ENCODE data around the gene PHACTR1. TPM values are rescaled to one million over a fixed set of nuclear protein-coding genes. Genes with fewer than 3 reads are reported as not detected.

PHACTR1 gene
- total RNA-seq, 4 donors from 2014 or later = 1.2 to 3.2 (median 1.6) TPM; not detected in 1

DNA sequence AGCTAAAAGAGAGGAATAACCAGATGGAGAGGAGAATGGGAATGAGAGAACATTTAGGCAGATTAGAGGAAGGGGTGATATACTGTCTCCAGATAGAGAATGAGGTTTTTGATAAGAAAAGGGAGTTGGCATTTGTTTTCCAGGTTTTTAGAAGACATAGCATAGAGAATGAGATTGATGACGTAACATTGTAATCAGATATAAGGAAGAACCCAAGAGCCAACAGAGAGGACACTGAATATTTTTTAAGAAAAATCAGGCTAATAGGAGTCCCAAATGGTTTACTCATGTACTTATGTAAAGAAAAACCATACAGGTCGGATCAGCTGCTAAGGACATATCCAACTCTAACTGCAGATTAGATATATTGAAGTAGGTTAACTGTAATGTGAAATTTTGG, 498.8 kb downstream of the PHACTR1 start:
- in situ Hi-C loops (cut with MboI; ENCODE audit: low pct_ligation_motif_present in 1 of 4, low pct_unique_long_range_greater_than_20kb in 1 of 4, low sequenced_read_pairs in 3 of 4) = no loop called here
- 94 to 100% methylated on average over 2 of the region's 2 CpGs for WGBS, 2 donors (ENCODE audit: low coverage in 1 of 2)

DNA sequence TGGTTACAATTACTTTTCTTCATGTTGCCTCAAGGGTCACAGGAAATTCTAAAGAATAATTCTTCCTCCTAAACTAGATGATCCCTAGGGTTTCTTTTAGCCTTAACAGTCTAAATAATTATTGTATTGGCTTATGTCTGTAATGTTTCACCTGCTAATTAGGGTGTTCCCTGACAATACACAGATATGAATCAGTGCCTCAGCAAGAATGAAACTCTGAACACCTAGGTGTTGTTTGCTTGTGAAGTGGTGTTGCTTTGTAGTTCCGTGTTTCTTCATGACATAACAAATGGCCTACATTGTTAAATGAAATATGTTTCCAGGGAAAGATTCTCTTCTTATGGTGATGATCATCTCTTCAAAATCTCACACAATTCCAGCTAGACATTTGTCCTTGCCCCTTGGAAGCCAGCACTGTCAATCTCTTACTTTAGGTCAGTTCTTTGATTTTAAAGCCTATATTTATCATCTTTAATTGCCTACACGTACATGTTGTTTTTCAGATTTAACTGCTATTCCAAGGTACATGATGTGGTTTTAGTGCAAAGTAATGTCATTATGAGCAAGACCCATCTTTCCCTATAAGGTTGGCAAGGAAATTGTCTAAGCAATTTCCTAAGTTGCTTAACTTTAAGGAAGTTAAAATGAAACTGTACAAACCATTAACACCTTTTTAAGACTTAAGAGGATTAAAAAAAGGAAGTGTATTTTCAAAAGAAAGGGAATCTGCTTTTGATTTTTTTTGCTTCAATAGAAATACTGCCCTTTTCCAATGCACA, 499.9 kb downstream of the PHACTR1 start:
- Histone ChIP-seq H3K9me3 (no peaks in the 10 kb centered on the region), H3K27ac (no peak overlapping the region), H3K4me3 (no peak overlapping the region), H3K4me1 (peaks cover 0 to 6% (median 2%) of the 10 kb centered on the region in 4 donors), H3K27me3 (no peaks in the 10 kb centered on the region), H3K36me3 (no peaks in the 10 kb centered on the region)
- 40 to 71% methylated on average over 1 to 2 of the region's 2 CpGs for WGBS, 2 donors (ENCODE audit: low coverage in 1 of 2)
- intact Hi-C loops (cut with DNase I; ENCODE audit: low total_unique reads) = no loop called here
- in situ Hi-C loops (cut with MboI; ENCODE audit: low pct_ligation_motif_present in 1 of 4, low pct_unique_long_range_greater_than_20kb in 1 of 4, low sequenced_read_pairs in 3 of 4) = no loop called here
- no peak for TF ChIP-seq POLR2AphosphoS5 (IDR thresholded peaks at IDR 0.05)
- no peak for TF ChIP-seq POLR2A (IDR thresholded peaks at IDR 0.05)
- no peak for TF ChIP-seq EP300 (IDR thresholded peaks at IDR 0.05; ENCODE audit: low read depth)
- TF ChIP-seq, protein P1, sequence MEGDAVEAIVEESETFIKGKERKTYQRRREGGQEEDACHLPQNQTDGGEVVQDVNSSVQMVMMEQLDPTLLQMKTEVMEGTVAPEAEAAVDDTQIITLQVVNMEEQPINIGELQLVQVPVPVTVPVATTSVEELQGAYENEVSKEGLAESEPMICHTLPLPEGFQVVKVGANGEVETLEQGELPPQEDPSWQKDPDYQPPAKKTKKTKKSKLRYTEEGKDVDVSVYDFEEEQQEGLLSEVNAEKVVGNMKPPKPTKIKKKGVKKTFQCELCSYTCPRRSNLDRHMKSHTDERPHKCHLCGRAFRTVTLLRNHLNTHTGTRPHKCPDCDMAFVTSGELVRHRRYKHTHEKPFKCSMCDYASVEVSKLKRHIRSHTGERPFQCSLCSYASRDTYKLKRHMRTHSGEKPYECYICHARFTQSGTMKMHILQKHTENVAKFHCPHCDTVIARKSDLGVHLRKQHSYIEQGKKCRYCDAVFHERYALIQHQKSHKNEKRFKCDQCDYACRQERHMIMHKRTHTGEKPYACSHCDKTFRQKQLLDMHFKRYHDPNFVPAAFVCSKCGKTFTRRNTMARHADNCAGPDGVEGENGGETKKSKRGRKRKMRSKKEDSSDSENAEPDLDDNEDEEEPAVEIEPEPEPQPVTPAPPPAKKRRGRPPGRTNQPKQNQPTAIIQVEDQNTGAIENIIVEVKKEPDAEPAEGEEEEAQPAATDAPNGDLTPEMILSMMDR (IDR thresholded peaks at IDR 0.05) = no peak
- DNase-seq = no peak

More for the DNA sequence above, 498.8 kb downstream of the PHACTR1 start:
- Histone ChIP-seq H3K27ac (no peak overlapping the region), H3K9me3 (no peaks in the 10 kb centered on the region), H3K4me3 (no peak overlapping the region), H3K36me3 (no peaks in the 10 kb centered on the region), H3K27me3 (no peaks in the 10 kb centered on the region), H3K4me1 (peaks cover 0 to 6% (median 2%) of the 10 kb centered on the region in 4 donors)
- TF ChIP-seq POLR2A (IDR thresholded peaks at IDR 0.05) (no peak), EP300 (IDR thresholded peaks at IDR 0.05; ENCODE audit: low read depth) (no peak), POLR2AphosphoS5 (IDR thresholded peaks at IDR 0.05) (no peak)
- TF ChIP-seq, protein P1 (IDR thresholded peaks at IDR 0.05) = no peak
- DNase-seq = no peak
- intact Hi-C loops (cut with DNase I; ENCODE audit: low total_unique reads) = no loop called here

DNA sequence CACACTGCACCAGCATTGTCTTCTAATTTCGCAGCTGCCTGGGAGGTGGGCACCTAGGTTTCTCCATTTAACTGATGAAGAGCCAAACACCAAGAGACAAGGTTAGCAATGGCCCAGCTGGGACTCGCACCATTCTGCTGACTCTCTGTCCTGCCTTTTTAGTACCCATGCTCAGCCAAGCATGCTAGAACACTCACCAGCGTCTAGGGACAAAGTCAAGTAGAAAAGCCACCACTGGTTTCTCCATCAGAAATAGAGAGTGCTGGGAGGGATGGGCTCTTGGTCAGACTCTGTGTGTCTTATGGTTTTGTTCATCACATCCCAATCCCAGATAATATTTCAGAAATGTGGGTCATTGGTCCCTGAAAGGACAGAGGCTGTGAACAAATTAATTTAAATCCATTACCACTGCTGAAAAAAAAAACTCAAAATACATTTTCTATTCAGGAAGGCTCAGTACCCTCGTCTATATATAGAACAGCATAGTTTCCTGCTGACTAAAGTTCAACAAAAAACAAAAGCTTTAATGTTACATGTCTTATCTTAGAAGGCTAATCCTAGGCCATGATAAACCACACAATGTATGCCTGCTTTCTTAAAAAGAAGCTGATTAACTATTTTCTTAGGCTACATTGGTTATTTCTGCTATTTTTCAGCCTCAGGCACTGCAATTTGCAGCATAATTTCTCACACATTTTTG, 500.8 kb downstream of the PHACTR1 start:
- DNase-seq = no peak
- in situ Hi-C loops (cut with MboI; ENCODE audit: low pct_ligation_motif_present in 1 of 4, low pct_unique_long_range_greater_than_20kb in 1 of 4, low sequenced_read_pairs in 3 of 4) = no loop called here
- Histone ChIP-seq H3K27ac (no peak overlapping the region), H3K4me3 (no peak overlapping the region), H3K4me1 (peaks cover 0 to 6% (median 2%) of the 10 kb centered on the region in 4 donors), H3K36me3 (no peaks in the 10 kb centered on the region), H3K27me3 (no peaks in the 10 kb centered on the region), H3K9me3 (no peaks in the 10 kb centered on the region)
- intact Hi-C loops (cut with DNase I; ENCODE audit: low total_unique reads) = no loop called here
- TF ChIP-seq EP300 (IDR thresholded peaks at IDR 0.05; ENCODE audit: low read depth) = no peak
- no peak for TF ChIP-seq POLR2AphosphoS5 (IDR thresholded peaks at IDR 0.05)
- TF ChIP-seq POLR2A (IDR thresholded peaks at IDR 0.05) = no peak
- TF ChIP-seq, protein P1 (IDR thresholded peaks at IDR 0.05) = no peak
- 54 to 57% methylated on average over 3 to 4 of the region's 4 CpGs for WGBS, 2 donors (ENCODE audit: low coverage in 1 of 2)

DNA sequence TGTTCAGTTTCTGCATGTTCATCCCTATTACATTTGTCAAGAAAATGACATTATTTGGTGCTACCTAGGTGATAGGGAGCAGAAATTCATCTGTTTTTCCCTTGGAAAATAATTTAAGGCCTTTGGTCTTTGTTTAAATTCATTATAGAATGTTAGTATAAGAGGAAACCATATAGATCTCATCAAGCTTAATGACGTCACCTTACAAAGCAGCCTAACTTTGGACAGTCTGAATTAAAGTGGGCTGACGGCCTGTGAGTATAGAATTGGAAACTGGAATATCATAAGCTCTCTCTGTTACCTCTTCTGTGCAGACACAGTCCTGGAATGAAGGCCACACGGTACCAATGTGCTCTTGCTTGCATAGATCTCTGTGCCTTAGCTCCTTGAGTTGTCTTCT, 503.7 kb downstream of the PHACTR1 start:
- Histone ChIP-seq H3K9me3 (no peaks in the 10 kb centered on the region), H3K27ac (no peak overlapping the region), H3K27me3 (no peaks in the 10 kb centered on the region), H3K4me1 (peaks cover 0 to 6% (median 2%) of the 10 kb centered on the region in 4 donors), H3K36me3 (no peaks in the 10 kb centered on the region), H3K4me3 (no peak overlapping the region)
- in situ Hi-C loops (cut with MboI; ENCODE audit: low pct_ligation_motif_present in 1 of 4, low pct_unique_long_range_greater_than_20kb in 1 of 4, low sequenced_read_pairs in 3 of 4) (no loop called here), intact Hi-C loops (cut with DNase I; ENCODE audit: low total_unique reads) (no loop called here)
- 93 to 98% methylated on average over 3 of the region's 3 CpGs for WGBS, 2 donors (ENCODE audit: low coverage in 1 of 2)
- DNase-seq = no peak
- TF ChIP-seq, protein P1 (IDR thresholded peaks at IDR 0.05) = no peak
- TF ChIP-seq POLR2AphosphoS5 (IDR thresholded peaks at IDR 0.05) (no peak), POLR2A (IDR thresholded peaks at IDR 0.05) (no peak), EP300 (IDR thresholded peaks at IDR 0.05; ENCODE audit: low read depth) (no peak)
